Brain microvascular endothelial cell (primary cell): Measurements from ENCODE around the gene PHOSPHO1.
"Not testable (repeated sequence)": the region's sequence is repeated elsewhere in the genome, so short reads cannot be mapped to it uniquely, and the experiment has no call there.

Experiments
- DNase-seq: peaks from one replicate; pipeline ENCODE4 v3.0.0-alpha.2; 2020
- H3K27ac ChIP-seq: fragments of 250-450 bp; sonication (Bioruptor Pico); 2 replicates; pipeline ENCODE4 v1.5.1; 2020; ENCODE audit warnings: mild to moderate bottlenecking, moderate library complexity
- H3K27me3 ChIP-seq: fragments of 250-450 bp; sonication (Bioruptor Pico); replicated peaks from 2 replicates; pipeline ENCODE4 v1.5.1; 2020; ENCODE audit warnings: mild to moderate bottlenecking
- H3K36me3 ChIP-seq: fragments of 250-450 bp; sonication (Bioruptor Pico); replicated peaks from 2 replicates; pipeline ENCODE4 v1.5.1; 2020; ENCODE audit warnings: mild to moderate bottlenecking
- H3K4me3 ChIP-seq: 2 replicates; pipeline ENCODE4 v1.5.1; 2011; ENCODE audit warnings: low read depth, mild to moderate bottlenecking, control low read depth, low read length, moderate library complexity
- in situ Hi-C: cut with HindIII; loops from 2 replicates; pipeline ENCODE4 v1.10.0; 2017; ENCODE audit warnings: low sequenced_read_pairs, low pct_ligation_motif_present
- TF ChIP-seq, protein P1 (sequence below): IDR thresholded peaks from 2 replicates; pipeline ENCODE4 v1.5.1; 2011; ENCODE audit warnings: low read depth, mild to moderate bottlenecking, moderate library complexity, low read length, control low read depth, inconsistent platforms; ENCODE audit errors: missing control alignments

The PHOSPHO1 gene

DNA sequence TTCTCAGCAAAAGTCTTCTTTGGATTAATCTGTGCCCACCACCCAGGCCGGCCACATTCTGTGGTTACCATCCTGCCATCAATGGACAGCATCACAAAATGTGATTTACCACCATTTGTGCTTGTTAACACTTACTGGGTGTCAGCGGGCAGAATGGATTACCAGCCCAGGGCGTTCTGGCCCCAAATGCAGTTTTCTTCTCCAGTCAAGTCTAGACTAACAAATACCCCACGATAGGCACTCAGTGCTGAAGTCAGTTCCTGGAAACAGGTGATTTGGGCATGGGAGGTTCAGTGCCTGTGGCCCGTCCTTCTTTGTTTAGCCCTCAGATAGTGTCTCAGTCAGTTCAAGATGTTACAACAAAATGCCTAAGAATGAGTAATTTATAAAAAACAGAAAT lies 38.8 kb upstream of the PHOSPHO1 start:
- Histone ChIP-seq H3K4me3 (no peak overlapping the region), H3K36me3 (no peaks in the 10 kb centered on the region), H3K27me3 (no peaks in the 10 kb centered on the region), H3K27ac (no peak overlapping the region)
- in situ Hi-C loops, result no loop called here
- DNase-seq, result no peak
- TF ChIP-seq, protein P1, sequence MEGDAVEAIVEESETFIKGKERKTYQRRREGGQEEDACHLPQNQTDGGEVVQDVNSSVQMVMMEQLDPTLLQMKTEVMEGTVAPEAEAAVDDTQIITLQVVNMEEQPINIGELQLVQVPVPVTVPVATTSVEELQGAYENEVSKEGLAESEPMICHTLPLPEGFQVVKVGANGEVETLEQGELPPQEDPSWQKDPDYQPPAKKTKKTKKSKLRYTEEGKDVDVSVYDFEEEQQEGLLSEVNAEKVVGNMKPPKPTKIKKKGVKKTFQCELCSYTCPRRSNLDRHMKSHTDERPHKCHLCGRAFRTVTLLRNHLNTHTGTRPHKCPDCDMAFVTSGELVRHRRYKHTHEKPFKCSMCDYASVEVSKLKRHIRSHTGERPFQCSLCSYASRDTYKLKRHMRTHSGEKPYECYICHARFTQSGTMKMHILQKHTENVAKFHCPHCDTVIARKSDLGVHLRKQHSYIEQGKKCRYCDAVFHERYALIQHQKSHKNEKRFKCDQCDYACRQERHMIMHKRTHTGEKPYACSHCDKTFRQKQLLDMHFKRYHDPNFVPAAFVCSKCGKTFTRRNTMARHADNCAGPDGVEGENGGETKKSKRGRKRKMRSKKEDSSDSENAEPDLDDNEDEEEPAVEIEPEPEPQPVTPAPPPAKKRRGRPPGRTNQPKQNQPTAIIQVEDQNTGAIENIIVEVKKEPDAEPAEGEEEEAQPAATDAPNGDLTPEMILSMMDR, result no peak

DNA sequence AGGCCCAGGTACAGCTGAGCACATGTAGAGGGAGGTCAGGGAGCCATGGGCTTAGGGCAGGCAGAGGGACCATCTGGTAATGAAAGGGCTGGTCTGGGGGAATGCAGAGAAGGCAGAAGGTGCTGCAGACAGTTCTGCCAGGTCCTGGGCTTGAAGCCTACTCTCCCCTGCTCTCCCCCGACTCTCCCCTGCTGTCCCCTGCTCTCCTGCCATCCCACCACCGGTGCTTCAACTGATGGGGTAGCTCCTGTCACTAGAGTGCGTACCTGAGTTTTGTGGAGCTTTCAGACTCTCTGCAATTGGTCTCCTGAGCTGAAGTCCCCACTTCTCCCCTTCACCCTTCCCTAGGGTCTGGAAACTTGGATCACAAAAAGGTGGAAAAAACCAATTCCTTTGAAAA lies 37.3 kb upstream of the PHOSPHO1 start:
- H3K27ac ChIP-seq, result no peak overlapping the region
- H3K4me3 ChIP-seq, result no peak overlapping the region
- no peaks in the 10 kb centered on the region for H3K36me3 ChIP-seq
- in situ Hi-C loops, result no loop called here
- no peaks in the 10 kb centered on the region for H3K27me3 ChIP-seq
- TF ChIP-seq, protein P1, result no peak
- no peak for DNase-seq

DNA sequence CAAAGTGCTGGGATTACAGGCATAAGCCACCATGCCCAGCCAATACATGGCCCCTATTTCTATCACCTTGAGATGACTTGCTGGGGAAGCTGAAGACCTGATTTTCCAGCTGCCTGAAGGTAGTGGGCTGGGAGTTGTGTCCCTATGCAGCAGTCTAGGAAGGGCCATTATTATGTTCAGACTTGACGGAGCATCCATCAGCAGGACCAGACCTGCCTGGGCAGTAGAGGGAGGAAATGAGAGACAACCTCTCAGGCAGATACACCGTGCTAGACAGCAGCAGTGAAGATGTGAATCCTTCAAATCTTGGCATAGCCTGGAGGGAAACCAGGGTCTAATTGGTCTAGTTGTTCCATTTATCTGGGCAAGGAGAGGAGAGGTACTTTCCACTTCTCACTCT lies 35.6 kb upstream of the PHOSPHO1 start:
- in situ Hi-C loops, result no loop called here
- H3K4me3 ChIP-seq, result no peak overlapping the region
- no peaks in the 10 kb centered on the region for H3K36me3 ChIP-seq
- DNase-seq, result no peak
- no peak overlapping the region for H3K27ac ChIP-seq
- H3K27me3 ChIP-seq, result no peaks in the 10 kb centered on the region
- TF ChIP-seq, protein P1, result no peak

DNA sequence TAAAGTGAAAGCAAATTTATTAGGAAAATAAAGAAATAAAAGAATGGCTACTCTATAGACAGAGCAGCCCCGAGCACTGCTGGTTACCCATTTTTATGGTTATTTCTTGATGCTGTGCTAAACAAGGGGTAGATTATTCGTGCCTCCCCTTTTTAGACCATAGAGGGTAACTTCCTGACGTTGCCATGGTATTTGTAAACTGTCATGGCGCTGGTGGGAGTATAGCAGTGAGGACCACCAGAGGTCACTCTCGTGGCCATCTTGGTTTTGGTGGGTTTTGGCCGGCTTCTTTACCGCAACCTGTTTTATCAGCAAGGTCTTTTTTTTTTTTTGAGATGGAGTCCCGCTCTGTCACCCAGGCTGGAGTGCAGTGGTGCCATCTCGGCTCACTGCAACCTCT lies 31.0 kb upstream of the PHOSPHO1 start:
- in situ Hi-C loops, DNase-seq, H3K36me3 ChIP-seq, H3K27me3 ChIP-seq, H3K4me3 ChIP-seq, H3K27ac ChIP-seq: not testable (repeated sequence)

DNA sequence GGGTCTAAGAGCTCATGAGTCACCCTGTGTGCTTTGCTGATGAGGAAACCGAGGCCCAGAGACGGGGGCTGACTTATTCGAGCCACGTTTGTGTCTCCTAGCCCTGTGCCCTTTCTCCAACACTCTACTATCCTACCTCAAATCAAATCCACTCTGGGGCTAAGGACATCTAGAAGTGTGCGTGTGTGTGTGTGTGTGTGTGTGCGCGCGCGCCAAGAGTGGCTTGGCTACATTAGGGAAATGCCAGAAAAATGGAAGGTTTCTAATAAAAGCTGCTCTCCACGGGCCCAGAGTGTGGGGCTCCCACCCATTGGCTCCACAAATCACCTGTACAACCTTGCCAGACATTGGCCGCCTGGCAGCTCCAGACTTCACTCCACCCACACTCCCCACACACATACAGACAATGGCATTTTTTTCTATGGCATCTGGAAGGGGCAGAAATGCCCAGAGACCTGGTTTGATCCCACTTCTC lies 30.3 kb upstream of the PHOSPHO1 start:
- in situ Hi-C loops, result no loop called here
- Histone ChIP-seq H3K36me3 (no peaks in the 10 kb centered on the region), H3K4me3 (peak overlapping the region; percentile 55), H3K27ac (peak overlapping the region; percentile 76), H3K27me3 (no peaks in the 10 kb centered on the region)
- peak; percentile 79 for DNase-seq
- TF ChIP-seq, protein P1, result no peak

DNA sequence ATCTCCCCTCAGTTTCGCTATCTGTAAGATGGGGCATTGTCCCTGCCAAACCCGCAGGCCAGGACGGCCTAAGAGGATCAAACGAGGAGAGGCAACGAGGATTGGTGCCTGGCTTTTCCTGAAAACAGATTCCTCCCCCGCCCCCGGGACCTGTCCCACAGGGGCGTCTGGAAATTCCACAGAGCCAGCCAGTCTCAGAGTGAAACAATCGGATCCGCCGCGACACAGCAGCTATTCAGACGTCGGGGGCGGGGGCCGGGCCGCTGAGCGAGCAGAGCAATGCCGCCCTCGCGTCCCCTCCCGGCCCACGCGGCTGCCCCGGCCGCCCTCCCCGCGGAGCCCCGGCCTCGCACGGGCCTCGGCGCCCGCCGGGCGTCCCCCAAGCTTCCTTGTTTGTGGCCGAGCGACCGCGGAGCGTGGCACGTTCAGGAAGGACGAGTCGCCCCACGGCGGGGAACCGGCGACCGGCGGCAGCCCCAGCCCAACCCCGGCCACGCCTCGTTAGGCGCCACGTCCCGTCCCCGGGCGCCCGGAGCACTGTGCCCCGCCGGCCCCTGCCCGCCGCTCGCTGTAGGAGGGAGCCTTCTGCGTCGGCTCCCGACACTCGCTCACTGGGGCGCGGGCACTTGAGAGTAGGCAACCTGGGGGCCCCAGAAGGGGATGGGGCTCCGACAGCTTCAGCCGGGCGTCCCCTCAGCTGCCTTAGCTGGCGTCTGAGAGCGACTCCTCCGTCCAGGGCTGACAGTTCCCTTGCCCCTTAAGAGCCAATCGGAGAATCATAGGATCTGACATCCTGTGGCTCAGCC lies 29.6 kb upstream of the PHOSPHO1 start:
- Histone ChIP-seq H3K4me3 (peak overlapping the region; percentile 55), H3K27me3 (no peaks in the 10 kb centered on the region), H3K36me3 (no peaks in the 10 kb centered on the region), H3K27ac (peak overlapping the region; percentile 76)
- TF ChIP-seq, protein P1, result no peak
- peak; percentile 45 for DNase-seq
- in situ Hi-C loops, result no loop called here
